ENCODE results near the gene IRF6.

DNA sequence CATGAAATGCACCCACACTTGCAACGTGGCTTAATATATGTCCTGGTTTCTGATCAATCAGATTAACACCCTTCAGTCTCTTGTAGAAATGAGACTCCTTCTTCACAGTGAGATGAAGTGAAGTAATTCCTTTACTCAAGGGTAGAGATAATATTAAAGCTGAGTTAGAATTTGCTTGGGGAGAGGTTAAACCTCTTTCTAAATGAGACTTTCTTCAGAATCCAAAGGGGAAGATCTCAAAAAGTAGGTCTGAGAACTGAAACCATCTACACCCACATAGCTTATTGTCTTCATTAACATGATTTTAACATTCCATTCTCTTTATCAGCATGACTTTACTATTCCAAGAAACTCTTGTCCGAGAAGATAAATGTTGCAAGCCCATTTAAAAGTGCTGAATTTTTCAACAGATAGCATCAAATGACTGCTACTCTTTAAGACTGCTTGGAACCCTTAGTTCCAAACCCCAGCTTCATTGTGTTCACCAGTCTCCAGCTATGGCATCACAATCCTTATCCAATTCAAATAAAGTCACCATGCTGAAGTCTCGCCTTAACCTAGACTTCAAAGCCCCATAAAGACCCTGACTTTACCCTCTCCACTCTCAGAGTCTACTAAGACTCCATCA, 69.3 kb downstream of the IRF6 start:
- no peak for TF ChIP-seq SUZ12 (IDR thresholded peaks at IDR 0.05; ENCODE audit: extremely low read depth, insufficient read depth, insufficient read length)
- no peak for TF ChIP-seq YY1 (IDR thresholded peaks at IDR 0.05; ENCODE audit: insufficient read depth, insufficient read length)
